ENCODE data around the gene MXD1. TPM values are rescaled to one million over a fixed set of nuclear protein-coding genes. Genes with fewer than 3 reads are reported as not detected.

MXD1 gene
- total RNA-seq, 2 donors from 2014 or later: 0.73 to 5.5 TPM

DNA sequence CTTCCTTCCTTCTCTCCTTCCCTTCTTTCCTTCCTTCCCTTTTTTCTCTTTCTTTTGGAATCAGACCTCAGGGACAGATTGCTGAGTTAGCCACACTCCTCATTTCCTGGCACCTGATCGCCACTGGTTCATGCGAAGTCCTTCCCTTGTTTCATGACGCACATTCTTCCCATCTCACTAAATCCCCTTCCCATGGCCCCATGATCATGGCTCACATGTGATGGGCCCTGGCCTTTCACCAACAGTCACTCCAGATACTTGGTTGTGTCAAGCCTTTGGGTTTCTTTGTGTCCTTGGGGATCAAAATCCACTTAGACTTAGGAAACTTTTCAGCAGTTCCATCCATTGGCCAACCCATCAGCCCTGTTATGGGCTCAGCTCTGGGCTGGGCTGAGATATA, 70.3 kb downstream of the MXD1 start:
- no peaks in the 10 kb centered on the region for H3K4me1 ChIP-seq (ENCODE audit: control insufficient read depth, insufficient read depth, low read length)
- Mint-ChIP-seq H3K4me3 (no peak overlapping the region), H3K27ac (no peak overlapping the region), H3K9me3 (no peaks in the 10 kb centered on the region), H3K36me3 (ENCODE audit: low read depth) (no peaks in the 10 kb centered on the region), H3K27me3 (ENCODE audit: insufficient read depth) (no peaks in the 10 kb centered on the region), H3K4me1 (no peaks in the 10 kb centered on the region)
- TF ChIP-seq, protein P1, sequence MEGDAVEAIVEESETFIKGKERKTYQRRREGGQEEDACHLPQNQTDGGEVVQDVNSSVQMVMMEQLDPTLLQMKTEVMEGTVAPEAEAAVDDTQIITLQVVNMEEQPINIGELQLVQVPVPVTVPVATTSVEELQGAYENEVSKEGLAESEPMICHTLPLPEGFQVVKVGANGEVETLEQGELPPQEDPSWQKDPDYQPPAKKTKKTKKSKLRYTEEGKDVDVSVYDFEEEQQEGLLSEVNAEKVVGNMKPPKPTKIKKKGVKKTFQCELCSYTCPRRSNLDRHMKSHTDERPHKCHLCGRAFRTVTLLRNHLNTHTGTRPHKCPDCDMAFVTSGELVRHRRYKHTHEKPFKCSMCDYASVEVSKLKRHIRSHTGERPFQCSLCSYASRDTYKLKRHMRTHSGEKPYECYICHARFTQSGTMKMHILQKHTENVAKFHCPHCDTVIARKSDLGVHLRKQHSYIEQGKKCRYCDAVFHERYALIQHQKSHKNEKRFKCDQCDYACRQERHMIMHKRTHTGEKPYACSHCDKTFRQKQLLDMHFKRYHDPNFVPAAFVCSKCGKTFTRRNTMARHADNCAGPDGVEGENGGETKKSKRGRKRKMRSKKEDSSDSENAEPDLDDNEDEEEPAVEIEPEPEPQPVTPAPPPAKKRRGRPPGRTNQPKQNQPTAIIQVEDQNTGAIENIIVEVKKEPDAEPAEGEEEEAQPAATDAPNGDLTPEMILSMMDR (conservative IDR thresholded peaks at IDR 0.05): no peak
- no peaks in the 10 kb centered on the region for H3K9me3 ChIP-seq (ENCODE audit: control insufficient read depth, low read length)
- H3K4me3 ChIP-seq (ENCODE audit: low read length): no peak overlapping the region
- no peak for DNase-seq
- 90 to 100% methylated on average over 3 of the region's 3 CpGs for WGBS, 2 experiments (ENCODE audit: insufficient coverage in 1 of 2, insufficient read length in 1 of 2)
- H3K9ac ChIP-seq (ENCODE audit: extremely low read depth, low read length, poor library complexity, severe bottlenecking): no peak overlapping the region
- no peak overlapping the region for H3K27ac ChIP-seq (ENCODE audit: low read depth, low read length)
- no peaks in the 10 kb centered on the region for H3K27me3 ChIP-seq (ENCODE audit: control insufficient read depth, insufficient read depth, low read length, poor library complexity, severe bottlenecking)
- H3K36me3 ChIP-seq (ENCODE audit: control insufficient read depth, insufficient read depth, low read length): no peaks in the 10 kb centered on the region

DNA sequence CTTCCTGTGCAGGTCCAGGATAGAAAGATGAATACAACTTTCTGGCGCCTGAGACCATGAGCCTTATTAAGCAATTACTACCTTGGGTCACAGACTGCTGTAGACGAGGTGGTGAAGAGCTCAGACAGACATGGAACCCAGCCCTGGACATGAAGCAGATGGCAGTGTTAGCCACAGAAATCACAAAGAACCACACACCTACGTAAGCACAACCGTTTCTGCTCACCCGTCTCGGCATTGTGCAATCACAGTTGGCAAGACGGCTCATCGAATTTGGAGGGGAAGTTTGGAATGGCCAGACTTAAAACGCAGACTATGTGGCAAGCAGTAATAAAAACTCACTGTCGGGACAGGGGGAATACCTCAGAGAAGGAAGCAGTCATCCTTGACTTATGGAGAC, 70.8 kb downstream of the MXD1 start:
- Mint-ChIP-seq H3K4me3 (no peak overlapping the region), H3K9me3 (no peaks in the 10 kb centered on the region), H3K27me3 (ENCODE audit: insufficient read depth) (no peaks in the 10 kb centered on the region), H3K36me3 (ENCODE audit: low read depth) (peaks cover under 1% of the 10 kb centered on the region), H3K4me1 (no peaks in the 10 kb centered on the region), H3K27ac (no peak overlapping the region)
- Histone ChIP-seq H3K27me3 (ENCODE audit: control insufficient read depth, insufficient read depth, low read length, poor library complexity, severe bottlenecking) (no peaks in the 10 kb centered on the region), H3K9ac (ENCODE audit: extremely low read depth, low read length, poor library complexity, severe bottlenecking) (no peak overlapping the region), H3K9me3 (ENCODE audit: control insufficient read depth, low read length) (no peaks in the 10 kb centered on the region), H3K27ac (ENCODE audit: low read depth, low read length) (no peak overlapping the region), H3K4me1 (ENCODE audit: control insufficient read depth, insufficient read depth, low read length) (no peaks in the 10 kb centered on the region), H3K4me3 (ENCODE audit: low read length) (no peak overlapping the region), H3K36me3 (ENCODE audit: control insufficient read depth, insufficient read depth, low read length) (no peaks in the 10 kb centered on the region)
- no peak for DNase-seq
- TF ChIP-seq, protein P1 (conservative IDR thresholded peaks at IDR 0.05): no peak
- 95 to 99% methylated on average over 10 of the region's 10 CpGs for WGBS, 2 experiments (ENCODE audit: insufficient coverage in 1 of 2, insufficient read length in 1 of 2)

DNA sequence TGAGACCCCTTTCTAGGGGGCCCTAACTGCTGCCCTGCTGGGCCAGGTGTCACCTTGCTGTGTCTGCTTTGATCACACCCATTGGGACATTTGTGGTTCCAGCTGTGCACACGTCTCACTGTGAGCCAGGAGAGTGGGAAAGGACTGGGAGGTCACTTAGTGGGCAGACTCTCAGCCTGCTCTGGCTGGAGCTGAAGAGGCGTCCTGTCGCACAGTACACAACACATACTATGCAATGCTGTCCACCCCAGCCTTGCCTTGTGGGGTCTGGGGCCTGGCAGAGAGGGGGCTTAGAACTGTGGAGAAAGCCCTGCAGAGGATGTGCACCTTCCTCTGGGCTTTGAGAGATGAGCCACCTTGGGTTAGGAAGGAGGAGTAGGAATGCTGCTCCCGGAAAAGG, 71.8 kb downstream of the MXD1 start:
- H3K36me3 ChIP-seq (ENCODE audit: control insufficient read depth, insufficient read depth, low read length): no peaks in the 10 kb centered on the region
- TF ChIP-seq, protein P1 (conservative IDR thresholded peaks at IDR 0.05): no peak
- no peaks in the 10 kb centered on the region for H3K27me3 ChIP-seq (ENCODE audit: control insufficient read depth, insufficient read depth, low read length, poor library complexity, severe bottlenecking)
- no peak overlapping the region for H3K27ac Mint-ChIP-seq
- peaks cover 2% of the 10 kb centered on the region for H3K36me3 Mint-ChIP-seq (ENCODE audit: low read depth)
- no peaks in the 10 kb centered on the region for H3K9me3 ChIP-seq (ENCODE audit: control insufficient read depth, low read length)
- no peaks in the 10 kb centered on the region for H3K4me1 Mint-ChIP-seq
- no peaks in the 10 kb centered on the region for H3K4me1 ChIP-seq (ENCODE audit: control insufficient read depth, insufficient read depth, low read length)
- no peak overlapping the region for H3K27ac ChIP-seq (ENCODE audit: low read depth, low read length)
- H3K4me3 ChIP-seq (ENCODE audit: low read length): no peak overlapping the region
- H3K9ac ChIP-seq (ENCODE audit: extremely low read depth, low read length, poor library complexity, severe bottlenecking): no peak overlapping the region
- 89 to 100% methylated on average over 4 of the region's 4 CpGs for WGBS, 2 experiments (ENCODE audit: insufficient coverage in 1 of 2, insufficient read length in 1 of 2)
- H3K4me3 Mint-ChIP-seq: no peak overlapping the region
- H3K27me3 Mint-ChIP-seq (ENCODE audit: insufficient read depth): no peaks in the 10 kb centered on the region
- H3K9me3 Mint-ChIP-seq: no peaks in the 10 kb centered on the region
- DNase-seq: no peak
